Activated naive CD4-positive, alpha-beta T cell treated with anti-CD3 and anti-CD28 coated beads, Interleukin-2, amount 50 U/mL, for 72 hours (primary cell): ENCODE data around the gene SLC16A6. TPM values are rescaled to one million over a fixed set of nuclear protein-coding genes. Genes with fewer than 3 reads are reported as not detected.
A peak's percentile ranks its signal among the peaks of the same experiment; 100 is the strongest.
"Not testable (repeated sequence)": the region's sequence is repeated elsewhere in the genome, so short reads cannot be mapped to it uniquely, and the experiment has no call there.

Experiments
- ATAC-seq, 2 donors: fragments of 150-1000 bp; cut with Tn5 transposase; 2 replicates each; pipeline ENCODE4 v1.10.0; 2021; ENCODE audit warnings: mild to moderate bottlenecking in 2 of 2, moderate library complexity in 2 of 2
- DNase-seq, 2 donors: peaks; one replicate each; pipeline ENCODE4 v3.0.0; 2021 to 2022; ENCODE audit warnings: low spot score in 2 of 2
- H3K27ac Mint-ChIP-seq, 2 donors: one replicate each; pipeline ENCODE4 v1.8.0; 2022; ENCODE audit warnings: mild to moderate bottlenecking in 2 of 2, mixed read lengths in 2 of 2
- H3K36me3 Mint-ChIP-seq, 2 donors: one replicate each; pipeline ENCODE4 v1.8.0; 2022; ENCODE audit warnings: mixed read lengths in 2 of 2
- H3K9me3 Mint-ChIP-seq, 2 donors: one replicate each; pipeline ENCODE4 v1.8.0; 2022; ENCODE audit warnings: mixed read lengths in 2 of 2
- total RNA-seq, 2 donors: library from RNA; stranded (reverse); gene quantifications; one replicate each; pipeline ENCODE4 v1.2.3, GENCODE V29; 2022

Gene SLC16A6
- total RNA-seq, 2 donors from 2014 or later: 0.39 to 2.4 TPM

GRCh38 chr17:68298601-68299000, 7.7 kb upstream of the SLC16A6 start:
- no peak for DNase-seq
- Mint-ChIP-seq H3K27ac (no peak overlapping the region), H3K36me3 (no peaks in the 10 kb centered on the region), H3K9me3 (no peaks in the 10 kb centered on the region)
- ATAC-seq: no peak

GRCh38 chr17:68297195-68297594, 6.3 kb upstream of the SLC16A6 start:
- ATAC-seq (no peak), DNase-seq (no peak)
- H3K27ac Mint-ChIP-seq: peak overlapping the region in 1 of 2 donors; percentile 50
- H3K36me3 Mint-ChIP-seq: no peaks in the 10 kb centered on the region
- no peaks in the 10 kb centered on the region for H3K9me3 Mint-ChIP-seq

- Mint-ChIP-seq H3K27ac (peak overlapping the region; percentile 19 to 50), H3K9me3 (no peaks in the 10 kb centered on the region), H3K36me3 (no peaks in the 10 kb centered on the region)
- no peak for DNase-seq
- peak in 1 of 2 donors; percentile 53 for ATAC-seq
These were observed 5.6 kb upstream of the SLC16A6 start for GRCh38 chr17:68296217-68297191.

GRCh38 chr17:68295086-68295485, 4.2 kb upstream of the SLC16A6 start:
- Mint-ChIP-seq H3K36me3 (peaks cover 0 to 6% of the 10 kb centered on the region in 2 donors), H3K9me3 (no peaks in the 10 kb centered on the region), H3K27ac (no peak overlapping the region)
- ATAC-seq (no peak), DNase-seq (no peak)

- no peak for ATAC-seq
- no peak overlapping the region for H3K27ac Mint-ChIP-seq
These were observed 3.7 kb upstream of the SLC16A6 start for GRCh38 chr17:68294617-68295016.

GRCh38 chr17:68294196-68294555, 3.2 kb upstream of the SLC16A6 start:
- ATAC-seq (no peak), DNase-seq (no peak)
- Mint-ChIP-seq H3K36me3 (peaks cover 0 to 6% of the 10 kb centered on the region in 2 donors), H3K9me3 (no peaks in the 10 kb centered on the region), H3K27ac (no peak overlapping the region)

More at GRCh38 chr17:68294617-68295016, 3.7 kb upstream of the SLC16A6 start:
- Mint-ChIP-seq H3K9me3 (no peaks in the 10 kb centered on the region), H3K36me3 (peaks cover 0 to 6% of the 10 kb centered on the region in 2 donors)
- DNase-seq: no peak

- no peak for DNase-seq
- H3K9me3 Mint-ChIP-seq: no peaks in the 10 kb centered on the region
- H3K36me3 Mint-ChIP-seq: peaks cover 0 to 6% of the 10 kb centered on the region in 2 donors
- no peak overlapping the region for H3K27ac Mint-ChIP-seq
- ATAC-seq: no peak
These were observed 2.7 kb upstream of the SLC16A6 start for GRCh38 chr17:68293490-68294195.

- ATAC-seq: no peak
- Mint-ChIP-seq H3K27ac (peak overlapping the region in 1 of 2 donors; percentile 77), H3K9me3 (no peaks in the 10 kb centered on the region), H3K36me3 (peaks cover 0 to 6% of the 10 kb centered on the region in 2 donors)
- DNase-seq: no peak
These were observed 1.7 kb upstream of the SLC16A6 start for GRCh38 chr17:68292689-68293040.

GRCh38 chr17:68291836-68292688, 1.1 kb upstream of the SLC16A6 start:
- Mint-ChIP-seq H3K27ac (peak overlapping the region; percentile 39 to 77), H3K9me3 (no peaks in the 10 kb centered on the region), H3K36me3 (peaks cover 0 to 6% of the 10 kb centered on the region in 2 donors)
- ATAC-seq: peak; percentile 62 to 78
- DNase-seq: peak; percentile 80 to 83

GRCh38 chr17:68290268-68290954, 516 bp downstream of the SLC16A6 start:
- DNase-seq (peak; percentile 27 to 75), ATAC-seq (peak in 1 of 2 donors; percentile 39)
- Mint-ChIP-seq H3K9me3 (no peaks in the 10 kb centered on the region), H3K36me3 (peaks cover 0 to 6% of the 10 kb centered on the region in 2 donors), H3K27ac (peak overlapping the region; percentile 88 to 98)

- ATAC-seq (no peak), DNase-seq (no peak)
- Mint-ChIP-seq H3K36me3 (peaks cover 0 to 6% of the 10 kb centered on the region in 2 donors), H3K27ac (no peak overlapping the region), H3K9me3 (no peaks in the 10 kb centered on the region)
These were observed 1.0 kb downstream of the SLC16A6 start for GRCh38 chr17:68289936-68290267.

- Mint-ChIP-seq H3K36me3 (peaks cover 0 to 6% of the 10 kb centered on the region in 2 donors), H3K27ac (no peak overlapping the region), H3K9me3 (no peaks in the 10 kb centered on the region)
- ATAC-seq (no peak), DNase-seq (no peak)
These were observed 1.5 kb downstream of the SLC16A6 start for GRCh38 chr17:68289473-68289872.

GRCh38 chr17:68288804-68289203, 2.1 kb downstream of the SLC16A6 start:
- Mint-ChIP-seq H3K9me3 (no peaks in the 10 kb centered on the region), H3K27ac (no peak overlapping the region), H3K36me3 (peaks cover 0 to 6% of the 10 kb centered on the region in 2 donors)
- ATAC-seq (no peak), DNase-seq (no peak)

GRCh38 chr17:68288375-68288774, 2.6 kb downstream of the SLC16A6 start:
- Mint-ChIP-seq H3K36me3 (peaks cover 0 to 6% of the 10 kb centered on the region in 2 donors), H3K27ac (no peak overlapping the region), H3K9me3 (no peaks in the 10 kb centered on the region)
- no peak for DNase-seq
- no peak for ATAC-seq

- ATAC-seq, H3K9me3 Mint-ChIP-seq, DNase-seq, H3K27ac Mint-ChIP-seq: not testable (repeated sequence)
- H3K36me3 Mint-ChIP-seq: peaks cover 11 to 28% of the 10 kb centered on the region in 2 donors
These were observed 9.0 kb downstream of the SLC16A6 start for GRCh38 chr17:68281965-68282364.

- Mint-ChIP-seq H3K36me3 (peaks cover 11 to 28% of the 10 kb centered on the region in 2 donors), H3K27ac (no peak overlapping the region), H3K9me3 (peaks cover 0 to 6% of the 10 kb centered on the region in 2 donors)
- no peak for ATAC-seq
- no peak for DNase-seq
These were observed 13.1 kb downstream of the SLC16A6 start for GRCh38 chr17:68277807-68278206.
